NCI-H1417 (cell line): ENCODE measurements around the gene PWWP3B.
A peak's percentile ranks its signal among the peaks of the same experiment; 100 is the strongest.
"Not testable (repeated sequence)": the region's sequence is repeated elsewhere in the genome, so short reads cannot be mapped to it uniquely, and the experiment has no call there.

Experiments used
- DNase-seq, 3 experiments: peaks; one replicate each; lab custom pipeline; 2025; lab: John Stamatoyannopoulos, UW

PWWP3B gene

GRCh38 chrX:106168107-106168506 is at the start of gene PWWP3B:
Gene PWWP3B (plus strand): TSS chrX:106168305. CDS start chrX:106205433, 37,128 bp downstream.
- DNase-seq, result peak in 1 of 3 experiments; percentile 9

DNA sequence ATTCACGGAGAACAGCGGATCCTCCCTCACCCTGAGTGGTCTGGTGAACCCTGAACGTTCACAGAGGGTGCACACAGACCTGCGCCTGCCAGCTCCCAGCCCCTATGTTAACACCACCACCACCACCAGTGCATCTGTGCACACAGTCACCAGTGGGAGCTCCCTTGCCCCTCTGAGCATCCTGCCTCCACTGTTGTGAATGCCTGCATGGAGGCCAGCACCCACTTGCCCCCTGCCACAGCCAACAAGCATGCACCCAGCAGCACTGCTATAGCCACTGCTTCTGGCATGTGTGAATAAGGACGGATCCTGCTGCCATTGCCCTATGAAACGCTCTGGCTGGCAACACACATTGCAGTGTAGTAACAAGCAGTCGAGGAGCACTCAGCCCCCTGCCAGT is 29.1 kb upstream of the PWWP3B start:
- no peak for DNase-seq

GRCh38 chrX:106144755-106145639 is 23.1 kb upstream of the PWWP3B start:
- no peak for DNase-seq

GRCh38 chrX:106150701-106151100 is 17.4 kb upstream of the PWWP3B start:
- DNase-seq, result no peak

GRCh38 chrX:106159861-106160282 is 8.2 kb upstream of the PWWP3B start:
- DNase-seq, result no peak

- DNase-seq, result peak; percentile 3 to 60 (median 7)
Observed at GRCh38 chrX:106170318-106170717, 2.2 kb downstream of the PWWP3B start.

DNA sequence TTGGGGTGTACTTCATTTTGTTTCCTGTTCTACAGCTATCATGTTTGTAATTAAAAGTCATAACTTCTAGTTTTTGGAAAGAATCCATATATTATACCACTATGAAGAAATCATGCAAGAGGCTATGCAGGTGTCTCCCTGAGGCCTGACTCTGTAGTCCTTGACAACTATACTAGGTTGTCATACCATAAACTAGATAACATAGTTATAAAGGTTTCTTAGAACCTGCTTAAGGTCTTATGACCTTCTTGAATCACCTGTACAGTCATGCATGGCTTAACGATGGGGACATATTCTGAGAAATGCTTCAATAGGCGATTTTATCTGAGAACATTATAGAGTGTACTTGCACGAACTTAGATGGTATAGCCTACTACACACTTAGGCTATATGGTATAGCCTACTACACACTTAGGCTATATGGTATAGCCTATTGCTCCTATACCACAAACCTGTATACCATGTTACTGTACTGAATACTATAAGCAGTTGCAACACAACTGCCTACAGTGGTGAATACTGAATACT is 3.3 kb downstream of the PWWP3B start:
- no peak for DNase-seq

- DNase-seq, result peak; percentile 68 to 87 (median 76)
Observed at GRCh38 chrX:106177106-106177981, 9.2 kb downstream of the PWWP3B start.

- DNase-seq, result peak in 1 of 3 experiments; percentile 49
Observed at GRCh38 chrX:106177982-106178321, 9.8 kb downstream of the PWWP3B start.

- DNase-seq, result no peak
Observed at GRCh38 chrX:106178826-106179225, 10.7 kb downstream of the PWWP3B start.

GRCh38 chrX:106183685-106184084 is 15.6 kb downstream of the PWWP3B start:
- DNase-seq, result not testable (repeated sequence)

- DNase-seq, result no peak
Observed at GRCh38 chrX:106201502-106202178, 33.5 kb downstream of the PWWP3B start.

- no peak for DNase-seq
Observed at GRCh38 chrX:106203315-106203714, 35.2 kb downstream of the PWWP3B start.

- DNase-seq, result no peak
Observed at GRCh38 chrX:106208154-106208553, 40.0 kb downstream of the PWWP3B start.
